Endothelial cell of umbilical vein (primary cell): ENCODE measurements around the gene KCNN1. TPM values are rescaled to one million over a fixed set of nuclear protein-coding genes. Genes with fewer than 3 reads are reported as not detected.
A peak's percentile ranks its signal among the peaks of the same experiment; 100 is the strongest.

Experiments used
- BruUV-seq: library from RNA; stranded (reverse); fragments of 400-500 nt; replicated peaks from 2 replicates; lab custom pipeline; 2021; lab: Mats Ljungman, UMichigan
- CTCF ChIA-PET: fragments of 300-600, 350-600 bp; sonication (Branson Sonifier 250); formaldehyde crosslinking; loops from one replicate; lab custom pipeline; 2021; ENCODE audit warnings: antibody characterized with exemption, inconsistent platforms; lab: Charles Lee
- POLR2A ChIA-PET: fragments of 300-600, 350-600 bp; sonication (Branson Sonifier 250); formaldehyde crosslinking; loops from one replicate; lab custom pipeline; 2021; ENCODE audit warnings: antibody characterized with exemption, inconsistent platforms; lab: Charles Lee
- DNase-seq: peaks from one replicate; pipeline ENCODE4 v3.0.0-alpha.2; 2011; ENCODE audit warnings: low read depth, low spot score
- FAIRE-seq: peaks from 2 replicates; lab custom pipeline; 2011; peaks lifted over from hg19 to GRCh38; lab: Jason Lieb, UNC
- H2AFZ ChIP-seq: 2 replicates; pipeline ENCODE4 v1.6.0; 2012; ENCODE audit warnings: low read depth, low read length, control low read depth, inconsistent platforms
- H3K27ac ChIP-seq: 2 replicates; pipeline ENCODE4 v1.5.1; 2011; ENCODE audit warnings: low read depth, mild to moderate bottlenecking, control low read depth, low read length, moderate library complexity; ENCODE audit not compliant: insufficient read depth
- H3K27me3 ChIP-seq, 2 experiments: 2 replicates each; pipeline versions ENCODE4 v1.6.0 to v1.6.1; 2011; ENCODE audit warnings: low read length in 2 of 2, mixed read lengths in 1 of 2; ENCODE audit not compliant: control insufficient read depth in 2 of 2, insufficient read depth in 2 of 2
- H3K36me3 ChIP-seq, 2 experiments: 2 replicates in 1 of 2; 3 replicates in 1 of 2; pipeline ENCODE4 v1.5.1; 2011; ENCODE audit warnings: low read length in 2 of 2, mild to moderate bottlenecking in 1 of 2, moderate library complexity in 1 of 2; ENCODE audit not compliant: control insufficient read depth in 2 of 2, insufficient read depth in 2 of 2; ENCODE audit errors: extremely low read depth in 1 of 2
- H3K4me1 ChIP-seq: 3 replicates; pipeline ENCODE4 v1.5.1; 2011; ENCODE audit warnings: mild to moderate bottlenecking, low read length; ENCODE audit not compliant: control insufficient read depth, insufficient read depth; ENCODE audit errors: extremely low read depth
- H3K4me2 ChIP-seq: 2 replicates; pipeline ENCODE4 v1.6.1; 2011; ENCODE audit warnings: low read length, control low read depth, mixed read lengths; ENCODE audit not compliant: insufficient read depth
- H3K4me3 ChIP-seq, 3 experiments: fragments of 200-600 bp in 1 of 3; sonication (generic), shearing (Covaris generic) in 1 of 3; replicated peaks in 1 of 3; 2 replicates each; pipeline ENCODE4 v1.5.1; 2011 to 2016; ENCODE audit warnings: control low read depth in 3 of 3, low read length in 3 of 3, mild to moderate bottlenecking in 2 of 3, inconsistent platforms in 1 of 3, low read depth in 1 of 3, moderate library complexity in 1 of 3; ENCODE audit not compliant: insufficient read depth in 1 of 3
- H3K79me2 ChIP-seq: 2 replicates; pipeline ENCODE4 v1.6.0; 2012; ENCODE audit warnings: low read length, inconsistent platforms; ENCODE audit not compliant: control insufficient read depth, insufficient read depth
- H3K9ac ChIP-seq: replicated peaks from 2 replicates; pipeline ENCODE3; 2011; ENCODE audit warnings: low read length, control low read depth; ENCODE audit not compliant: insufficient read depth; ENCODE audit errors: extremely low read depth
- H3K9me1 ChIP-seq: replicated peaks from 3 replicates; pipeline ENCODE4 v1.6.0; 2011; ENCODE audit warnings: mild to moderate bottlenecking, low read length; ENCODE audit not compliant: control insufficient read depth, insufficient read depth; ENCODE audit errors: extremely low read depth
- H3K9me3 ChIP-seq: replicated peaks from 2 replicates; pipeline ENCODE4 v1.5.1; 2012; ENCODE audit warnings: low read length, inconsistent platforms; ENCODE audit not compliant: control insufficient read depth, insufficient read depth
- H4K20me1 ChIP-seq: replicated peaks from 2 replicates; pipeline ENCODE3; 2011; ENCODE audit warnings: mild to moderate bottlenecking, low read length; ENCODE audit not compliant: control insufficient read depth, insufficient read depth; ENCODE audit errors: extremely low read depth
- CTCF ChIP-seq, 2 donors: IDR thresholded peaks; 1 replicate in 1 of 2; 2 replicates in 1 of 2; pipeline ENCODE4 v1.5.1; 2011; ENCODE audit warnings: low read length in 2 of 2, mild to moderate bottlenecking in 2 of 2, moderate library complexity in 2 of 2, control low read depth in 1 of 2, inconsistent platforms in 1 of 2, low read depth in 1 of 2; ENCODE audit not compliant: insufficient read depth in 1 of 2; ENCODE audit errors: extremely low read depth in 1 of 2
- EZH2 ChIP-seq: IDR thresholded peaks from 2 replicates; pipeline ENCODE4 v1.6.1; 2012; ENCODE audit warnings: borderline replicate concordance, low read depth, mild to moderate bottlenecking, moderate library complexity, low read length, inconsistent platforms; ENCODE audit not compliant: severe bottlenecking
- FOS ChIP-seq: IDR thresholded peaks from 2 replicates; pipeline ENCODE4 v1.6.1; 2011; ENCODE audit warnings: mild to moderate bottlenecking, low read length, moderate library complexity, borderline replicate concordance; ENCODE audit not compliant: insufficient read depth
- GATA2 ChIP-seq: IDR thresholded peaks from 2 replicates; pipeline ENCODE4 v1.7.0; 2011; ENCODE audit warnings: low read depth, mild to moderate bottlenecking, moderate library complexity, mixed read lengths, low read length; ENCODE audit not compliant: insufficient read length, insufficient read depth
- JUN ChIP-seq: IDR thresholded peaks from 2 replicates; pipeline ENCODE4 v1.6.1; 2011; ENCODE audit warnings: borderline replicate concordance, low read depth; ENCODE audit not compliant: insufficient read length, insufficient read depth
- MAX ChIP-seq: IDR thresholded peaks from 2 replicates; pipeline ENCODE4 v1.6.1; 2011; ENCODE audit not compliant: insufficient read depth, insufficient read length
- dilution Hi-C: fragments of 300-500 bp; cut with MboI; formaldehyde crosslinking; loops from one replicate; pipeline ENCODE4 v1.15.0; 2019; ENCODE audit warnings: low sequenced_read_pairs; ENCODE audit not compliant: extremely low pct_ligation_motif_present
- intact Hi-C: fragments of 100-400 bp; cut with micrococcal nuclease; formaldehyde crosslinking; loops from one replicate; pipeline ENCODE4 v1.10.0; 2022
- polyA plus RNA-seq, 4 experiments: library from polyadenylated mRNA; depleted of rRNA in 3 of 4; stranded (reverse) in 3 of 4; unstranded in 1 of 4; fragments of >200 nt; gene quantifications; 2 replicates each; pipeline versions ENCODE4 v1.2.1 to v1.2.3, GENCODE V29; 2011 to 2012; ENCODE audit warnings: missing spikeins in 1 of 4
- total RNA-seq: library from RNA; stranded (reverse); gene quantifications from 2 replicates; pipeline ENCODE4 v1.2.3, GENCODE V29; 2021

The KCNN1 gene
- total and polyA plus RNA-seq, 2 donors (not counting 3 experiments of a cell fraction or from before 2014, with no cell fraction given), result 0.18 to 0.80 TPM

GRCh38 chr19:17951990-17952976 lies 14.6 kb upstream of the KCNN1 start:
- no peak overlapping the region for H3K27ac ChIP-seq
- no TSS peak for BruUV-seq
- H3K79me2 ChIP-seq, result no peaks in the 10 kb centered on the region
- POLR2A ChIA-PET, result no interaction called here
- no peak overlapping the region for H3K4me2 ChIP-seq
- no peaks in the 10 kb centered on the region for H3K9me3 ChIP-seq
- TF ChIP-seq CTCF (IDR thresholded peaks at IDR 0.05; ENCODE audit: extremely low read depth in 1 of 2, insufficient read depth in 1 of 2, low read depth in 1 of 2, low read length in 2 of 2) (no peak), FOS (no peak), GATA2 (no peak), EZH2 (peak; percentile 88), JUN (no peak), MAX (no peak)
- intact Hi-C loops (no loop called here), dilution Hi-C loops (no loop called here)
- FAIRE-seq (no peak), DNase-seq (no peak)
- H4K20me1 ChIP-seq, result no peaks in the 10 kb centered on the region
- H3K4me3 ChIP-seq, result no peak overlapping the region
- peaks cover 48 to 52% of the 10 kb centered on the region in 2 experiments for H3K27me3 ChIP-seq
- H2AFZ ChIP-seq, result no peak overlapping the region
- no peaks in the 10 kb centered on the region for H3K36me3 ChIP-seq
- CTCF ChIA-PET, result interaction anchor here (0.5 to 1.4 kb wide), 2 partner anchors 46 to 82 kb away, joined by 3 read pairs; no protein-coding TSS in a partner anchor
- H3K4me1 ChIP-seq, result peaks cover 6% of the 10 kb centered on the region
- H3K9me1 ChIP-seq, result no peaks in the 10 kb centered on the region
- H3K9ac ChIP-seq, result no peak overlapping the region
